ENCODE data around the gene MAP7.
"Not testable (repeated sequence)": the region's sequence is repeated elsewhere in the genome, so short reads cannot be mapped to it uniquely, and the experiment has no call there.

The MAP7 gene

DNA sequence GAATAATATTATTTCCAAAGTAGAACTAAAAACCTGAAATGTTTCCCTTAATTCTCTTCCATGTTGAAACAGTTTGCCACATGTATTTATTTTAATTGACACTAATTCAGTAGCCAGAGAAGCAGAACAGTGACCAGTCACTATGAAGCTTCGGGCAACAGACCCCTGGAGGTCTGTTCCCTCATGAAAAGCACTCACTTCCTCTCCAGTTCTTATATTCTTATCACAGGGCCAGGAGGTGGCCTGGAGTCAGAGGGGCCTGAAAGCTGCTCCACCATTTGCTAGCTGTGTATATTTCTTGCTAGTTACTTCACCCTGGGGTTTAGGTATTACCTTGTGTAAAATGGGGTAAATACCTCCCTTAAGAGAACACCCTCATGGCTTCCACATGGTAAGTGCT is 49.1 kb downstream of the MAP7 start:
- DNase-seq: no peak

GRCh38 chr6:136500414-136500813 is 49.8 kb downstream of the MAP7 start:
- DNase-seq: no peak

- no peak for DNase-seq
These were observed 50.9 kb downstream of the MAP7 start for GRCh38 chr6:136499370-136499769.

GRCh38 chr6:136496449-136496848 is 53.8 kb downstream of the MAP7 start:
- not testable (repeated sequence) for DNase-seq

- no peak for DNase-seq
These were observed 55.5 kb downstream of the MAP7 start for GRCh38 chr6:136494710-136495109.

DNA sequence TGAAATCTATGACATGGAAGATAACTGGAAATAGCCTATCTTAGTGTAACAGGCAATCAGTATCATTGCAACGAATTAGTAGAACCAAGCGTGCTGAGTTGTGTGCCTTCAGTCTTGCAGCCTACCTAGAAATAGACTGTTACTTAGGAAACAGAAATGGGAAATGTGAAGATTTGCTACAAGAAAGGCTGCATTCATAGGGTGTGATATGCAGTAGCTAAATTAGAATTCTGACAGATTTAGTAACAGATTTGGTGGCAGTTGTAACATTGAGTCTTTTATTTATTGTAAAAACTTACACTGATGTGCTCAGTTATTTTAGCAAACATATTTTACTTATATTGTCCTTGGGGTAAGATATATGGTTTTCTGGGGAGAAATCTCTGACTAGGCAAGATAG is 56.2 kb downstream of the MAP7 start:
- no peak for DNase-seq

GRCh38 chr6:136492409-136492808 is 57.8 kb downstream of the MAP7 start:
- DNase-seq: no peak

- DNase-seq: no peak
These were observed 58.5 kb downstream of the MAP7 start for GRCh38 chr6:136491754-136492153.

DNA sequence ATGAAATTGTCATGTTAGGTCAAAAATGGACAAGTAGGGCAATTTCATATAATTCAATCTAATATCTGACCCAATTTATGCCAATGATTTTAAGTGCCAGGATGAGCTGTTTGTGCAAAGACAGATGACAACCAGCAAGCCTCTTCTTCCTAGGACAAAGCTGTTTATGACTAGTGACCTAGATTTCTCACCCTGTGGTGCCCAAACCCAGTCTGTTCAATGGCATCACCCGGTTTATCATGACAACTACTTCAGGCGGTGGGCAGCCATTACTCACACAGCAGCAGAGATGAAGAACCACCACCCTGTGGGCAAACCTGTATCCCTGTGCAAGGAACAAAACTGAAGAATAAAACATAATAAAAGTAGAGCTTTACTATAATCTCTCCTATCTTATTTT is 59.0 kb downstream of the MAP7 start:
- no peak for DNase-seq

- DNase-seq: not testable (repeated sequence)
These were observed 60.6 kb downstream of the MAP7 start for GRCh38 chr6:136489689-136490033.

DNA sequence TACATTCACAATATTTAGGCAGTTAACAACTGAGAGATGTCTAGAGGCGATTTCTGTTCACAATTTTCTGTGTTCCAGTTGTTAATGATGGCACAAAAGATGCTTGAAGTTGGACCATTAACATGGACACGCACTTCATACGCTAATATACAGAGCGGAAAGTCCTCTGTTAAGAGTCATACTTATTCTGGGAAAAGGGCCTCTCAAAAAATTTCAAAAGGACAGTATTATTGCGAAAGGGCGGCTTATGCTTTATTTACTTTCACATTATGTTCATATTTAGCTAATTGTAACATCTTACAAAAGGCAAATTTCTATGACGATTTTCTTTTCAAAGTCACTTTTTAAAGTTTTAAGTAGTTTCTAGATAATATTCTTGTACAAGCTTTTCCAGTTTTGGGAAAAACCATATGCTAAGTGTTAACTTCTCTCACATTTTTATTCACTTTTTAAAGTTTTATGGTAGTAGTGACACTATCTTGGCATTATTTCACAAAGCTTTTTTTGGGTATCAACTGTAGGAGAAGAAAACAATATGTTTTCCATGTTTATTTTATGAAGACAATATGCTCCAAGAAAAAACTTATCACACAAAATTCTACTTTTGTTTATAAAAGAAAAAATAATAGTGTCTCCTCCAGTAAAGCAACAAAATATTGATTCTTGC is 62.3 kb downstream of the MAP7 start:
- no peak for DNase-seq

DNA sequence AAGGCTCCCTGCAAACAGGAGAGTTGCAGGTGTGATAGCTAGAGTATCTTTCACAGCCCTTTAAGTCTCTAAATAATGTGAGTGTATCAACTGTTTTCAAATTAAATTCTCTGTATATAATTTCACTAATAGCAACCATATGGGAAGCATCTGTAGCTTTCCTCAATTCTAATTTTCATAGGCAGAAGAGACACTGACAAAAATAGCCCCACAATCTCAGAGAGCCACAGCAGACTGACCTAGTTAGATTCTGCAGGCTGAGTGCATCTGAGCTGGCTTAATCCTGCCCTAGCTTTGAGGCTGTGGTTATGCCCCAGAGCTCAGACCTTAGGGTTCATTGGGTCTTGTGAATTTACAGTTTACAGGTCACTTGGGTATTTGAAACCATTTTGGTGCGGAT is 63.9 kb downstream of the MAP7 start:
- DNase-seq: no peak

DNA sequence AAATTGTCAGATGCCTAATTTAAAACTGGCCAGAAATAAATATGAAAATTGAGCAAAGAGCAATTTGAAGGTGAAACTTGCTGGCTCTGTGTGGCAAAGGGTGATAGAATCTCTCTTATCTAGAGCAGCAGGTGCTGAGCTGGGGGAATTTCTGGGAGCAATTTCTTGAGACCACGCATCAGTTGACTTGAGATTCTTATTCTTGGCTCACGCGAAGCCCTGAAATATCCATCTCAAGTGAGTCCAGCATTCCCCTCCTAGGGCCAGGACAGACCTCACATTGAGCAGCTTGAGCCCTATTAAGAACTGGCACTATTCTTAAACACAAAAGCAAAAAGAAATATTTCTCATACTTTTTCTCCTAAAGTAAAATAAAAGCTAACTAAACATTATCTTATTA is 66.3 kb downstream of the MAP7 start:
- DNase-seq: no peak

GRCh38 chr6:136483005-136483404 is 67.2 kb downstream of the MAP7 start:
- not testable (repeated sequence) for DNase-seq

GRCh38 chr6:136477548-136477947 is 72.7 kb downstream of the MAP7 start:
- no peak for DNase-seq

DNA sequence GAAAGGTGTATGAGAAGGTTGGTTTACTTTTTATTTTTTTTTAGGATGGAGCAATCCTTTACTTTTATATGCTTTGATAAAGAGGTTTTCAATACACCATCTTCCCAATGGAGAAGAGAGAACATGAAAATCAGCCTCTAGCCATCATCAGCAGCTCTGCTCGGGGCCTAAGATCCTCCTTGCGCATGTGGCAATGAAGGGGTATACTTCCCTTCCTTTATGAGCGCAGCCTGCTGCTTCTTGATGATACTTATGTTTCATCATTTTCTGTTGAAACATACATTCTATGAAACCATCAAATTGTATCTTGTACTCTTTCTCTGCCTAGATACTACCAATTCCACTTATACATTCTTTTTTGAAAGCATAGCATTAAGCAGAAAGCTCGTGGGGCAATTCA is 74.5 kb downstream of the MAP7 start:
- DNase-seq: no peak

DNA sequence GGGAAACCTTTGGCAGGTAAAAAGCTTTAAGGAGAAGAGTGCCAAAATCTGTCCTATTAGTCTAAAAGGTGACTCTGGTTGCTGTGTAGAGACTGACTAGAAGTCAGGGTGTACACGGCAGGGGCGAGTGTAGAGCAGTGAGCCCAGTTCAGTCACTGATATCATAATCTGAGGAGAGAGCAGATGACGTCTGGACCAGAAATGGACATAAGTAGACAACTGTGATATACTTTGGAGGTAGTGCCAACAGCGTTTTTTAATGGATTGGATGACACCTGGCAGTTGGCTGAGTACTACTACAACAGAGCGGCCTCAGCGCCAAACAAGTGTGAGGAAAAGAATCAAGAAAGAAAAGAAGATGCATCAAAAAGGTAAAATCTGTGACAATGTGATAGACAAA is 76.0 kb downstream of the MAP7 start:
- no peak for DNase-seq

- DNase-seq: no peak
These were observed 78.3 kb downstream of the MAP7 start for GRCh38 chr6:136471922-136472321.

DNA sequence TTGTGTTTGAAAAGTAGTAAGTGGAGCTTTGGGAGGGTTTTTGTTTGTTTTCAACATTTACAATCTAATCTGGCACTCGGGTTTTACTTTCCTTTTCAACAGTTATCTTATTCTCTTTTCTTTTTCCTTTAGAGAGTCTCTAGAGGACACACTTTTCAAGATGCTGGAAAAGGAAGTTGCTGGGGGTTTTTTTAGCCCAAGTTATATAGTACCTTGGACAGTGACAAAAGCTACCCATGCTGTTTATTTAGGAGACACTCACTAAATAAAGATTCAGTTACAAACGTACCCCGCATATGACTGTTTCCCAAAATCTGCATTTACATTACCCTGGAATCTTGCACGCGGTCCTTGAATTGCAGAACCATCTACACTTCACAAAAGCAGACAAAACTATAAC is 78.8 kb downstream of the MAP7 start:
- no peak for DNase-seq

- DNase-seq: no peak
These were observed 80.2 kb downstream of the MAP7 start for GRCh38 chr6:136470044-136470443.

GRCh38 chr6:136469154-136469553 is 81.1 kb downstream of the MAP7 start:
- no peak for DNase-seq

GRCh38 chr6:136468711-136469110 is 81.5 kb downstream of the MAP7 start:
- no peak for DNase-seq

DNA sequence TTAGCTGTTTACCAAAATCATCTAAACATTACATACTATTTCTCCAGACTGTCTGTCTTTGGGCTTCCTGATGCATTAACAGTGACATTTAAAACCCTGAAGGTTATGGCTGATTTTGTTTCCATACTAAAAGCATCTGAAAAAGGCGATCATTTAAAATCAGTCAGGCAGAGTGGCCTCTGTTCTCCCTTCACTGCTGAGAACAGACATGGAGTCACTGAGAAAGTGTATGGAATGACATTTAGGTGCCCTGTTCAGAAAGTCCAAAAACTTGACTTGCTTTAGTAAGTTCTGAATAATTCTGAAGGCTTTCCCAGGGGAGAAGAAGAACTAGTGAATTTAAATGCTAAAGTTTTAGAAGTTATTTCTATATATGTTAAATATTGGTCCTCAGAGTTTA is 83.0 kb downstream of the MAP7 start:
- DNase-seq: no peak

GRCh38 chr6:136466777-136467176 is 83.4 kb downstream of the MAP7 start:
- no peak for DNase-seq

- DNase-seq: no peak
These were observed 84.4 kb downstream of the MAP7 start for GRCh38 chr6:136465766-136466303.
